Measurements from ENCODE around the gene SETD5.

SETD5 gene

GRCh38 chr3:9396301-9396631 is 1.1 kb upstream of the SETD5 start:
- TF ChIP-seq TAF1 (IDR thresholded peaks at IDR 0.05; ENCODE audit: low read depth) = no peak
- peak; percentile 51; the same call in 1 of the 2 replicates for TF ChIP-seq TCF12 (IDR thresholded peaks at IDR 0.05; ENCODE audit: low read depth)
- TF ChIP-seq FOXM1 (IDR thresholded peaks at IDR 0.05; ENCODE audit: borderline replicate concordance, low read depth) = no peak
- TF ChIP-seq CREB1 (IDR thresholded peaks at IDR 0.05; ENCODE audit: low read depth) = peak; percentile 42; the same call in 1 of the 2 replicates
- TF ChIP-seq RAD21 (IDR thresholded peaks at IDR 0.05; ENCODE audit: low read depth) = no peak

- TF ChIP-seq CEBPB (IDR thresholded peaks at IDR 0.05) (peak; percentile 19; the same call in 1 of the 2 replicates), MAX (IDR thresholded peaks at IDR 0.05) (peak; percentile 97), YY1 (IDR thresholded peaks at IDR 0.05; ENCODE audit: low read depth) (peak; percentile 87), RAD21 (IDR thresholded peaks at IDR 0.05; ENCODE audit: low read depth) (no peak), REST (IDR thresholded peaks at IDR 0.05; ENCODE audit: low read depth) (no peak), NFIC (IDR thresholded peaks at IDR 0.05) (peak; percentile 55), FOXM1 (IDR thresholded peaks at IDR 0.05; ENCODE audit: borderline replicate concordance, low read depth) (peak; percentile 35; the same call in 1 of the 2 replicates), EGR1 (IDR thresholded peaks at IDR 0.05) (peak; percentile 86), ZBTB7A (IDR thresholded peaks at IDR 0.05; ENCODE audit: low read depth) (no peak), USF1 (IDR thresholded peaks at IDR 0.05) (0 out of 2 replicates have a peak, but pooled peaks have one; percentile 1), EP300 (IDR thresholded peaks at IDR 0.05; ENCODE audit: borderline replicate concordance) (no peak), CREB1 (IDR thresholded peaks at IDR 0.05; ENCODE audit: low read depth) (peak; percentile 68; the same call in 1 of the 2 replicates), TCF12 (IDR thresholded peaks at IDR 0.05; ENCODE audit: low read depth) (no peak)
These were observed 633 bp upstream of the SETD5 start for GRCh38 chr3:9396632-9397331.

- no peak for TF ChIP-seq EP300 (IDR thresholded peaks at IDR 0.05; ENCODE audit: borderline replicate concordance)
- TF ChIP-seq FOXM1 (IDR thresholded peaks at IDR 0.05; ENCODE audit: borderline replicate concordance, low read depth) = no peak
- TF ChIP-seq YY1 (IDR thresholded peaks at IDR 0.05; ENCODE audit: low read depth) = no peak
- TF ChIP-seq MAX (IDR thresholded peaks at IDR 0.05) = peak; percentile 65
- TF ChIP-seq RAD21 (IDR thresholded peaks at IDR 0.05; ENCODE audit: low read depth) = no peak; the same call in 1 of the 2 replicates
- TF ChIP-seq CEBPB (IDR thresholded peaks at IDR 0.05) = no peak
- TF ChIP-seq TEAD4 (IDR thresholded peaks at IDR 0.05) = peak; percentile 13; the same call in 1 of the 2 replicates
- no peak for TF ChIP-seq TAF1 (IDR thresholded peaks at IDR 0.05; ENCODE audit: low read depth)
- TF ChIP-seq NFIC (IDR thresholded peaks at IDR 0.05) = peak; percentile 52; the same call in 1 of the 2 replicates
- 0 out of 2 replicates have a peak, but pooled peaks have one; percentile 5 for TF ChIP-seq TCF12 (IDR thresholded peaks at IDR 0.05; ENCODE audit: low read depth)
- no peak for TF ChIP-seq CREB1 (IDR thresholded peaks at IDR 0.05; ENCODE audit: low read depth)
These were observed 688 bp downstream of the SETD5 start for GRCh38 chr3:9397906-9398699.

GRCh38 chr3:9398700-9399336 is 1.4 kb downstream of the SETD5 start:
- TF ChIP-seq FOXM1 (IDR thresholded peaks at IDR 0.05; ENCODE audit: borderline replicate concordance, low read depth) (no peak), TCF12 (IDR thresholded peaks at IDR 0.05; ENCODE audit: low read depth) (no peak), ZBTB7A (IDR thresholded peaks at IDR 0.05; ENCODE audit: low read depth) (no peak), MAX (IDR thresholded peaks at IDR 0.05) (no peak), YY1 (IDR thresholded peaks at IDR 0.05; ENCODE audit: low read depth) (no peak)

- TF ChIP-seq TAF1 (IDR thresholded peaks at IDR 0.05; ENCODE audit: low read depth) (no peak), YY1 (IDR thresholded peaks at IDR 0.05; ENCODE audit: low read depth) (no peak), NFIC (IDR thresholded peaks at IDR 0.05) (peak; percentile 25; the same call in 1 of the 2 replicates), MAX (IDR thresholded peaks at IDR 0.05) (no peak), TEAD4 (IDR thresholded peaks at IDR 0.05) (no peak), USF1 (IDR thresholded peaks at IDR 0.05) (no peak), EP300 (IDR thresholded peaks at IDR 0.05; ENCODE audit: borderline replicate concordance) (no peak), RAD21 (IDR thresholded peaks at IDR 0.05; ENCODE audit: low read depth) (no peak)
These were observed 1.9 kb downstream of the SETD5 start for GRCh38 chr3:9399337-9399703.

GRCh38 chr3:9399746-9400145 is 2.3 kb downstream of the SETD5 start:
- 0 out of 2 replicates have a peak, but pooled peaks have one; percentile 36 for TF ChIP-seq YY1 (IDR thresholded peaks at IDR 0.05; ENCODE audit: low read depth)
- no peak for TF ChIP-seq FOXM1 (IDR thresholded peaks at IDR 0.05; ENCODE audit: borderline replicate concordance, low read depth)
